PC-3 (cell line): ENCODE data around the gene DGLUCY. TPM values are rescaled to one million over a fixed set of nuclear protein-coding genes. Genes with fewer than 3 reads are reported as not detected.
A peak's percentile ranks its signal among the peaks of the same experiment; 100 is the strongest.

Experiments used
- ATAC-seq: fragments of 200-7000 bp; cut with Tn5 transposase; 2 replicates; pipeline ENCODE4 v1.9.1; 2020; ENCODE audit warnings: mild to moderate bottlenecking, moderate library complexity
- BruUV-seq: library from RNA; stranded (reverse); fragments of 400-500 nt; replicated peaks from 2 replicates; lab custom pipeline; 2021; lab: Mats Ljungman, UMichigan
- CTCF ChIA-PET: fragments of 300-600 bp; sonication (Branson Sonifier 250); formaldehyde crosslinking; loops from one replicate; lab custom pipeline; 2022; ENCODE audit warnings: antibody characterized with exemption; lab: Charles Lee
- POLR2A ChIA-PET: fragments of 300-600 bp; sonication (Branson Sonifier 250); formaldehyde crosslinking; loops from one replicate; lab custom pipeline; 2022; ENCODE audit warnings: antibody characterized with exemption; ENCODE audit not compliant: unreplicated experiment; lab: Charles Lee
- DNase-seq: peaks from one replicate; pipeline ENCODE4 v3.0.0-alpha.2; 2015
- H2AFZ ChIP-seq: fragments of 300-600 bp; sonication (generic); 2 replicates; pipeline ENCODE4 v1.6.0; 2016; ENCODE audit warnings: antibody characterized with exemption, low read length
- H3F3A ChIP-seq: fragments of 300-600 bp; sonication (generic); one replicate; pipeline ENCODE4 v1.6.0; 2017; ENCODE audit warnings: antibody characterized with exemption, low read length, control low read depth, mild to moderate bottlenecking; ENCODE audit not compliant: unreplicated experiment
- H3K27ac ChIP-seq: fragments of 300-600 bp; sonication (generic); 2 replicates; pipeline ENCODE4 v1.5.1; 2016; ENCODE audit warnings: mild to moderate bottlenecking, low read length
- H3K27me3 ChIP-seq: fragments of 300-600 bp; sonication (generic); 2 replicates; pipeline ENCODE4 v1.6.1; 2016; ENCODE audit warnings: low read length, mixed read lengths
- H3K36me3 ChIP-seq: fragments of 300-600 bp; sonication (generic); 2 replicates; pipeline ENCODE4 v1.6.1; 2016; ENCODE audit warnings: low read depth, mixed run types, low read length, mixed read lengths
- H3K4me1 ChIP-seq: fragments of 300-600 bp; sonication (generic); 2 replicates; pipeline ENCODE4 v1.5.1; 2016; ENCODE audit warnings: low read length; ENCODE audit not compliant: insufficient read depth
- H3K4me2 ChIP-seq: fragments of 300-600 bp; sonication (generic); 2 replicates; pipeline ENCODE4 v1.6.0; 2016; ENCODE audit warnings: low read length
- H3K4me3 ChIP-seq: fragments of 300-600 bp; sonication (generic); 2 replicates; pipeline ENCODE4 v1.5.1; 2016; ENCODE audit warnings: mild to moderate bottlenecking, low read length, mixed read lengths
- H3K79me2 ChIP-seq: fragments of 300-600 bp; sonication (generic); 2 replicates; pipeline ENCODE4 v1.6.1; 2017; ENCODE audit warnings: low read length, mixed read lengths
- H3K9ac ChIP-seq: fragments of 300-600 bp; sonication (generic); 2 replicates; pipeline ENCODE4 v1.6.0; 2016; ENCODE audit warnings: mild to moderate bottlenecking, low read length
- H3K9me2 ChIP-seq: fragments of 300-600 bp; sonication (generic); replicated peaks from 2 replicates; pipeline ENCODE4 v1.6.1; 2016; ENCODE audit warnings: mixed run types, low read length, mixed read lengths
- H3K9me3 ChIP-seq: fragments of 300-600 bp; sonication (generic); 2 replicates; pipeline ENCODE4 v1.6.1; 2016; ENCODE audit warnings: low read length, mixed read lengths
- H4K20me1 ChIP-seq: fragments of 300-600 bp; sonication (generic); 2 replicates; pipeline ENCODE4 v1.6.1; 2016; ENCODE audit warnings: low read length, mixed read lengths
- CTCF ChIP-seq: fragments of 300-600 bp; sonication (generic); conservative IDR thresholded peaks from 2 replicates; pipeline ENCODE4 v1.5.1; 2017; ENCODE audit warnings: antibody characterized with exemption, low read depth, mild to moderate bottlenecking, low read length
- EZH2 ChIP-seq: fragments of 300-600 bp; sonication (generic); IDR thresholded peaks from one replicate; pipeline ENCODE4 v1.6.1; 2017; ENCODE audit warnings: antibody characterized with exemption, mild to moderate bottlenecking, low read length; ENCODE audit not compliant: unreplicated experiment
- EZH2phosphoT487 ChIP-seq: fragments of 300-600 bp; sonication (generic); IDR thresholded peaks from 2 replicates; pipeline ENCODE4 v1.6.1; 2018; ENCODE audit warnings: mild to moderate bottlenecking, antibody characterized with exemption, low read length, borderline replicate concordance
- intact Hi-C: fragments of 100-400 bp; cut with micrococcal nuclease; formaldehyde crosslinking; loops from 2 replicates; pipeline ENCODE4 v1.9.0; 2023
- total RNA-seq: library from RNA; depleted of rRNA; stranded (reverse); fragments of >200 nt; gene quantifications from 2 replicates; pipeline ENCODE4 v1.2.3, GENCODE V29; 2014

DGLUCY gene
- total RNA-seq, 1 experiment from 2014 or later = 0.84 TPM

GRCh38 chr14:91185721-91186120, 71.8 kb downstream of the DGLUCY start:
- no TSS peak for BruUV-seq
- Histone ChIP-seq H2AFZ (no peak overlapping the region), H3K4me3 (no peak overlapping the region), H3K27me3 (no peaks in the 10 kb centered on the region), H3F3A (no peaks in the 10 kb centered on the region), H3K9me2 (no peaks in the 10 kb centered on the region), H3K79me2 (no peaks in the 10 kb centered on the region), H3K4me2 (no peak overlapping the region), H3K9me3 (no peaks in the 10 kb centered on the region), H3K36me3 (no peaks in the 10 kb centered on the region), H4K20me1 (no peaks in the 10 kb centered on the region), H3K27ac (no peak overlapping the region), H3K4me1 (no peaks in the 10 kb centered on the region; the same call in 1 of the 2 replicates), H3K9ac (no peak overlapping the region)
- no peak for ATAC-seq
- no peak for TF ChIP-seq EZH2phosphoT487
- TF ChIP-seq EZH2 = no peak
- TF ChIP-seq CTCF = no peak
- intact Hi-C loops = no loop called here
- DNase-seq = no peak
- ChIA-PET POLR2A (interaction anchor here (0.6 to 0.7 kb wide), 2 partner anchors 90 to 194 kb away, joined by 3 to 5 read pairs; no protein-coding TSS in a partner anchor), CTCF (interaction anchor here (0.6 kb wide), 1 partner anchor 8 kb away, joined by 4 read pairs; no protein-coding TSS in a partner anchor)

DNA sequence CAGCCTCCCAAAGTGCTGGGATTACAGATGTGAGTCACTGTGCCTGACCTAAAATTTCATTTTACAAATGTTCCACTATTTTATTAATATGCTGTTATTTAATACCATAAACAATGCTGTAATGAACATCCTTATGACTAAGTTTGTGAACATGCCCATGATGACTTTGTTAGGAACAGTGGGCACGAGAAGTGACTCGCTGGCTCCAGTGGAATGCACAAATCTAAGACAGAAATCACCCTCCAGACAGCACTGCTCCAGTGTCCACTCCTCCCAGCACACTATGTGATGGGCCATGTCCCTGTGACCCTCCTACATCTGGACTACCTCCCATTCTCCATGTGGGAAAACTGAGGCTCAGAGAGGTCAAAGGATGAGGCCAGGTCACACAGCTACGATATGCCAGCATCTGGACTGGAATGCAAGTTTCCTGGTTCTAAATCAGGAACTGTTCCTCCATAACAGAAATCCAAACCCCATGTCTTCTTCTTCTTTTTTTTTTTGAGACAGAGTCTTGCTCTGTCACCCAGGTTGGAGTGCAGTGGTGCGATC, 72.7 kb downstream of the DGLUCY start:
- ATAC-seq = peak; percentile 43
- H4K20me1 ChIP-seq = no peaks in the 10 kb centered on the region
- DNase-seq = peak; percentile 40
- no peaks in the 10 kb centered on the region for H3K9me3 ChIP-seq
- no peaks in the 10 kb centered on the region for H3K9me2 ChIP-seq
- H3K4me3 ChIP-seq = no peak overlapping the region
- H2AFZ ChIP-seq = no peak overlapping the region
- intact Hi-C loops = no loop called here
- POLR2A ChIA-PET = no interaction called here
- no peak overlapping the region for H3K27ac ChIP-seq
- no peaks in the 10 kb centered on the region for H3K36me3 ChIP-seq
- no peaks in the 10 kb centered on the region for H3K79me2 ChIP-seq
- BruUV-seq = no TSS peak
- no peaks in the 10 kb centered on the region; the same call in 1 of the 2 replicates for H3K4me1 ChIP-seq
- TF ChIP-seq CTCF = no peak
- no peak for TF ChIP-seq EZH2
- no peak for TF ChIP-seq EZH2phosphoT487
- H3F3A ChIP-seq = no peaks in the 10 kb centered on the region
- no peak overlapping the region for H3K9ac ChIP-seq
- no peak overlapping the region for H3K4me2 ChIP-seq
- H3K27me3 ChIP-seq = no peaks in the 10 kb centered on the region
- CTCF ChIA-PET = no interaction called here

GRCh38 chr14:91187271-91187670, 73.4 kb downstream of the DGLUCY start:
- H3F3A ChIP-seq = no peaks in the 10 kb centered on the region
- no TSS peak for BruUV-seq
- H3K79me2 ChIP-seq = no peaks in the 10 kb centered on the region
- no peak overlapping the region for H2AFZ ChIP-seq
- no peaks in the 10 kb centered on the region for H4K20me1 ChIP-seq
- ATAC-seq (no peak), DNase-seq (no peak)
- H3K9ac ChIP-seq = no peak overlapping the region
- H3K27ac ChIP-seq = no peak overlapping the region
- no peak overlapping the region for H3K4me3 ChIP-seq
- intact Hi-C loops = no loop called here
- TF ChIP-seq CTCF (no peak), EZH2phosphoT487 (no peak), EZH2 (no peak)
- no peaks in the 10 kb centered on the region for H3K9me2 ChIP-seq
- POLR2A ChIA-PET = no interaction called here
- CTCF ChIA-PET = no interaction called here
- no peaks in the 10 kb centered on the region for H3K9me3 ChIP-seq
- no peaks in the 10 kb centered on the region; the same call in 1 of the 2 replicates for H3K4me1 ChIP-seq
- H3K4me2 ChIP-seq = no peak overlapping the region
- H3K36me3 ChIP-seq = no peaks in the 10 kb centered on the region
- H3K27me3 ChIP-seq = no peaks in the 10 kb centered on the region
